ENCODE data around the gene KRTAP2-2. TPM values are rescaled to one million over a fixed set of nuclear protein-coding genes. Genes with fewer than 3 reads are reported as not detected.

KRTAP2-2 gene
- total and polyA plus RNA-seq, 2 of the 8 experiments (the other 6 are each of a cell fraction or from before 2014, with no cell fraction given), result not detected

GRCh38 chr17:41024697-41025096, 30.3 kb downstream of the KRTAP2-2 start:
- no peaks in the 10 kb centered on the region for H3K9me3 ChIP-seq (ENCODE audit: insufficient read depth in 2 of 2, low read depth in 1 of 2, low read length in 1 of 2)
- H2BK12ac ChIP-seq (ENCODE audit: low read depth, low read length), result no peak overlapping the region
- H3K79me2 ChIP-seq (ENCODE audit: control insufficient read depth in 1 of 2, insufficient read depth in 2 of 2, low read length in 2 of 2), result no peaks in the 10 kb centered on the region
- H3K79me1 ChIP-seq (ENCODE audit: low read depth, low read length), result no peaks in the 10 kb centered on the region
- no peak overlapping the region for H2AK5ac ChIP-seq (ENCODE audit: low read depth, low read length)
- H2BK120ac ChIP-seq (replicated peaks; ENCODE audit: low read depth, low read length), result no peak overlapping the region
- H3K4ac ChIP-seq (replicated peaks; ENCODE audit: insufficient read length, low read depth, low read length), result no peak overlapping the region
- H3K4me3 ChIP-seq (ENCODE audit: extremely low read depth in 1 of 4, insufficient read depth in 2 of 4, low read depth in 3 of 4, low read length in 4 of 4), result no peak overlapping the region
- H3K9ac ChIP-seq (replicated peaks in 1 of 4; ENCODE audit: extremely low read depth in 1 of 4, low read depth in 3 of 4, low read length in 3 of 4), result no peak overlapping the region
- no peak overlapping the region for H4K8ac ChIP-seq (ENCODE audit: extremely low read depth, insufficient read depth, low read length)
- no peak overlapping the region for H3K18ac ChIP-seq (ENCODE audit: extremely low read depth, low read length)
- no peak for TF ChIP-seq MAFK (IDR thresholded peaks at IDR 0.05; ENCODE audit: low read depth, low read length)
- TF ChIP-seq BRCA1 (IDR thresholded peaks at IDR 0.05; ENCODE audit: low read depth, low read length), result no peak
- H3K23me2 ChIP-seq (ENCODE audit: low read depth, low read length), result no peaks in the 10 kb centered on the region
- H4K5ac ChIP-seq (ENCODE audit: insufficient read length, low read depth, low read length), result no peak overlapping the region
- no peak overlapping the region for H2BK20ac ChIP-seq (ENCODE audit: low read length)
- DNase-seq (ENCODE audit: low read depth in 1 of 2, low spot score in 2 of 2), result no peak
- CTCF ChIA-PET (ENCODE audit: partially characterized antibody), result interaction anchor here (1.1 to 1.2 kb wide), 2 partner anchors 8 to 93 kb away, joined by 3 read pairs; no protein-coding TSS in a partner anchor
- WGBS, 2 experiments (ENCODE audit: extremely low coverage in 1 of 2, insufficient coverage in 1 of 2, insufficient read length in 1 of 2, insufficient replicate concordance in 2 of 2, low coverage in 1 of 2, low lambda C conversion rate in 2 of 2, missing lambda C conversion rate in 1 of 2), result 91 to 100% methylated on average over 2 to 3 of the region's 3 CpGs
- no peak for FAIRE-seq
- H3K36me3 ChIP-seq (ENCODE audit: control insufficient read depth in 2 of 4, insufficient read depth in 4 of 4, low read length in 3 of 4), result no peaks in the 10 kb centered on the region
- H4K20me1 ChIP-seq (replicated peaks in 1 of 2; ENCODE audit: control insufficient read depth in 1 of 2, insufficient read depth in 2 of 2, low read length in 2 of 2), result no peaks in the 10 kb centered on the region
- no peak overlapping the region for H2BK15ac ChIP-seq (ENCODE audit: low read length)
- H4K91ac ChIP-seq (replicated peaks; ENCODE audit: insufficient read length, low read length), result no peak overlapping the region
- no peak overlapping the region for H3K56ac ChIP-seq (replicated peaks; ENCODE audit: insufficient read length, low read depth, low read length)
- no peak overlapping the region for H3K23ac ChIP-seq (ENCODE audit: insufficient read length)
- POLR2A ChIA-PET (ENCODE audit: partially characterized antibody), result interaction anchor here (0.6 kb wide), 1 partner anchor 30 kb away, joined by 3 read pairs; no protein-coding TSS in a partner anchor
- no peak overlapping the region for H3K4me2 ChIP-seq (ENCODE audit: insufficient read depth in 1 of 2, low read depth in 2 of 2, low read length in 2 of 2)
- no peak overlapping the region for H2AFZ ChIP-seq (ENCODE audit: low read length)
- H3K4me1 ChIP-seq (replicated peaks in 1 of 4; ENCODE audit: control insufficient read depth in 3 of 4, insufficient read depth in 4 of 4, low read length in 3 of 4), result no peaks in the 10 kb centered on the region; a peak in 1 of 7 replicates
- no peak overlapping the region for H2BK5ac ChIP-seq (ENCODE audit: low read depth, low read length)
- no peak overlapping the region for H3K14ac ChIP-seq (ENCODE audit: insufficient read length)
- no peak overlapping the region for H3K27ac ChIP-seq (ENCODE audit: low read depth, low read length)
- H3K27me3 ChIP-seq (replicated peaks in 1 of 4; ENCODE audit: control insufficient read depth in 3 of 4, extremely low read depth in 1 of 4, insufficient read depth in 3 of 4, low read length in 3 of 4), result no peaks in the 10 kb centered on the region

All from H1 (cell line).